H9 (cell line): ENCODE measurements around the gene SMNDC1. TPM values are rescaled to one million over a fixed set of nuclear protein-coding genes. Genes with fewer than 3 reads are reported as not detected.
A peak's percentile ranks its signal among the peaks of the same experiment; 100 is the strongest.

Experiments
- DNase-seq: peaks from one replicate; pipeline ENCODE4 v3.0.0-alpha.2; 2017
- H2AFZ ChIP-seq: one replicate; pipeline ENCODE4 v1.6.1; 2013; ENCODE audit warnings: mild to moderate bottlenecking, low read length, control low read depth, moderate library complexity
- H2AK5ac ChIP-seq: 2 replicates; pipeline ENCODE4 v1.6.1; 2013; ENCODE audit warnings: low read length, control low read depth, mixed read lengths; ENCODE audit not compliant: insufficient read length
- H2BK120ac ChIP-seq: one replicate; pipeline ENCODE4 v1.6.1; 2013; ENCODE audit warnings: low read depth, mild to moderate bottlenecking, low read length, control low read depth, inconsistent platforms; ENCODE audit not compliant: poor library complexity, severe bottlenecking
- H2BK12ac ChIP-seq: 2 replicates; pipeline ENCODE4 v1.6.1; 2013; ENCODE audit warnings: low read length, control low read depth, mixed read lengths, low read depth; ENCODE audit not compliant: insufficient read length
- H2BK15ac ChIP-seq: 2 replicates; pipeline ENCODE4 v1.6.1; 2013; ENCODE audit warnings: low read depth, low read length, control low read depth
- H2BK20ac ChIP-seq: one replicate; pipeline ENCODE4 v1.6.1; 2013; ENCODE audit warnings: low read depth, mild to moderate bottlenecking, low read length, control low read depth, inconsistent platforms; ENCODE audit not compliant: poor library complexity, severe bottlenecking
- H2BK5ac ChIP-seq: 2 replicates; pipeline ENCODE4 v1.6.1; 2013; ENCODE audit warnings: low read length, control low read depth, mixed read lengths; ENCODE audit not compliant: insufficient read length
- H3K14ac ChIP-seq: 2 replicates; pipeline ENCODE4 v1.6.1; 2013; ENCODE audit warnings: low read length, control low read depth; ENCODE audit not compliant: insufficient read depth
- H3K18ac ChIP-seq: 2 replicates; pipeline ENCODE4 v1.6.1; 2013; ENCODE audit warnings: low read depth, mild to moderate bottlenecking, mixed read lengths, low read length, control low read depth; ENCODE audit not compliant: insufficient read length
- H3K23ac ChIP-seq: 2 replicates; pipeline ENCODE4 v1.6.1; 2013; ENCODE audit warnings: low read length, control low read depth, mixed read lengths, low read depth; ENCODE audit not compliant: insufficient read length
- H3K23me2 ChIP-seq: 2 replicates; pipeline ENCODE4 v1.6.1; 2013; ENCODE audit warnings: low read depth, mild to moderate bottlenecking, mixed read lengths, low read length, control low read depth; ENCODE audit not compliant: insufficient read length, poor library complexity, severe bottlenecking
- H3K27ac ChIP-seq: 2 replicates; pipeline ENCODE4 v1.5.1; 2013; ENCODE audit warnings: low read length, control low read depth, mixed read lengths, low read depth; ENCODE audit not compliant: insufficient read length
- H3K27me3 ChIP-seq: 2 replicates; pipeline ENCODE4 v1.6.1; 2013; ENCODE audit warnings: low read length, control low read depth, inconsistent platforms; ENCODE audit not compliant: insufficient read depth
- H3K4ac ChIP-seq: 2 replicates; pipeline ENCODE4 v1.6.1; 2013; ENCODE audit warnings: low read depth, mild to moderate bottlenecking, control low read depth, inconsistent platforms, low read length, moderate library complexity
- H3K4me1 ChIP-seq: 2 replicates; pipeline ENCODE4 v1.6.1; 2013; ENCODE audit warnings: low read length, control low read depth, inconsistent platforms; ENCODE audit not compliant: insufficient read depth
- H3K4me2 ChIP-seq: 2 replicates; pipeline ENCODE4 v1.6.1; 2013; ENCODE audit warnings: low read length, control low read depth, mixed read lengths; ENCODE audit not compliant: insufficient read length, insufficient read depth
- H3K56ac ChIP-seq: 2 replicates; pipeline ENCODE4 v1.6.1; 2013; ENCODE audit warnings: low read depth, mild to moderate bottlenecking, mixed read lengths, low read length, control low read depth; ENCODE audit not compliant: insufficient read length
- H3K79me1 ChIP-seq: 2 replicates; pipeline ENCODE4 v1.6.1; 2013; ENCODE audit warnings: low read depth, mild to moderate bottlenecking, moderate library complexity, low read length, control low read depth, inconsistent platforms; ENCODE audit not compliant: insufficient read depth, poor library complexity, severe bottlenecking
- H3K79me2 ChIP-seq: 2 replicates; pipeline ENCODE4 v1.6.1; 2013; ENCODE audit warnings: low read length, control low read depth, inconsistent platforms; ENCODE audit not compliant: insufficient read depth
- H3K9ac ChIP-seq: 2 replicates; pipeline ENCODE4 v1.6.1; 2013; ENCODE audit warnings: low read length, control low read depth, mixed read lengths; ENCODE audit not compliant: insufficient read length; ENCODE audit errors: extremely low read depth
- H3K9me3 ChIP-seq: one replicate; pipeline ENCODE4 v1.6.1; 2013; ENCODE audit warnings: low read depth, low read length, inconsistent platforms; ENCODE audit not compliant: control insufficient read depth
- H3T11ph ChIP-seq: one replicate; pipeline ENCODE4 v1.6.1; 2013; ENCODE audit warnings: mild to moderate bottlenecking, low read length, control low read depth, inconsistent platforms
- H4K20me1 ChIP-seq: one replicate; pipeline ENCODE4 v1.6.1; 2013; ENCODE audit not compliant: control insufficient read depth, insufficient read length, insufficient read depth
- H4K5ac ChIP-seq: 2 replicates; pipeline ENCODE4 v1.6.1; 2013; ENCODE audit warnings: low read depth, mild to moderate bottlenecking, mixed read lengths, low read length, control low read depth; ENCODE audit not compliant: insufficient read length
- H4K8ac ChIP-seq: replicated peaks from 2 replicates; pipeline ENCODE4 v1.6.1; 2013; ENCODE audit warnings: low read length, control low read depth, mixed read lengths, low read depth; ENCODE audit not compliant: insufficient read length
- H4K91ac ChIP-seq: 2 replicates; pipeline ENCODE4 v1.6.1; 2013; ENCODE audit warnings: low read depth, mild to moderate bottlenecking, moderate library complexity, mixed read lengths, low read length, control low read depth; ENCODE audit not compliant: insufficient read length
- H3K27ac Mint-ChIP-seq, 3 experiments: 2 replicates in 2 of 3; 3 replicates in 1 of 3; pipeline ENCODE4 v1.8.0; 2020 to 2021; ENCODE audit warnings: mixed read lengths in 3 of 3, mild to moderate bottlenecking in 1 of 3, moderate library complexity in 1 of 3
- H3K27me3 Mint-ChIP-seq: 2 replicates; pipeline ENCODE4 v1.8.0; 2021; ENCODE audit warnings: low read depth, mild to moderate bottlenecking, moderate library complexity, mixed read lengths
- H3K36me3 Mint-ChIP-seq, 3 experiments: 2 replicates in 2 of 3; 3 replicates in 1 of 3; pipeline ENCODE4 v1.8.0; 2020 to 2021; ENCODE audit warnings: low read depth in 3 of 3, mixed read lengths in 3 of 3; ENCODE audit not compliant: insufficient read depth in 1 of 3
- H3K4me1 Mint-ChIP-seq, 2 experiments: 2 replicates each; pipeline ENCODE4 v1.8.0; 2020; ENCODE audit warnings: mixed read lengths in 2 of 2
- H3K4me3 Mint-ChIP-seq, 2 experiments: 2 replicates in 1 of 2; 3 replicates in 1 of 2; pipeline ENCODE4 v1.8.0; 2020 to 2021; ENCODE audit warnings: mild to moderate bottlenecking in 2 of 2, mixed read lengths in 2 of 2, moderate library complexity in 1 of 2
- H3K9me3 Mint-ChIP-seq, 2 experiments: 2 replicates in 1 of 2; 3 replicates in 1 of 2; pipeline ENCODE4 v1.8.0; 2020; ENCODE audit warnings: mild to moderate bottlenecking in 2 of 2, mixed read lengths in 2 of 2, moderate library complexity in 1 of 2
- WGBS: extraction: QIAGEN DNeasy Blood & Tissue Kit; methylation state at CpG from one replicate; pipeline ENCODE4 v1.1.7; 2013; ENCODE audit warnings: missing lambda C conversion rate, low lambda C conversion rate, mixed read lengths; ENCODE audit not compliant: insufficient read length; ENCODE audit errors: extremely low coverage; 5-methylcytosine and 5-hydroxymethylcytosine counted together
- total RNA-seq: library from RNA; stranded (reverse); gene quantifications from 2 replicates; pipeline ENCODE4 v1.2.1, GENCODE V29; 2021
- TF ChIP-seq, protein P1 (sequence below): fragments of 200-600 bp; sonication (generic); conservative IDR thresholded peaks from 3 replicates; pipeline ENCODE4 v1.8.0; 2021; ENCODE audit warnings: antibody characterized with exemption, mild to moderate bottlenecking

SMNDC1 gene
- total RNA-seq, 1 experiment from 2014 or later = 55.7 TPM

DNA sequence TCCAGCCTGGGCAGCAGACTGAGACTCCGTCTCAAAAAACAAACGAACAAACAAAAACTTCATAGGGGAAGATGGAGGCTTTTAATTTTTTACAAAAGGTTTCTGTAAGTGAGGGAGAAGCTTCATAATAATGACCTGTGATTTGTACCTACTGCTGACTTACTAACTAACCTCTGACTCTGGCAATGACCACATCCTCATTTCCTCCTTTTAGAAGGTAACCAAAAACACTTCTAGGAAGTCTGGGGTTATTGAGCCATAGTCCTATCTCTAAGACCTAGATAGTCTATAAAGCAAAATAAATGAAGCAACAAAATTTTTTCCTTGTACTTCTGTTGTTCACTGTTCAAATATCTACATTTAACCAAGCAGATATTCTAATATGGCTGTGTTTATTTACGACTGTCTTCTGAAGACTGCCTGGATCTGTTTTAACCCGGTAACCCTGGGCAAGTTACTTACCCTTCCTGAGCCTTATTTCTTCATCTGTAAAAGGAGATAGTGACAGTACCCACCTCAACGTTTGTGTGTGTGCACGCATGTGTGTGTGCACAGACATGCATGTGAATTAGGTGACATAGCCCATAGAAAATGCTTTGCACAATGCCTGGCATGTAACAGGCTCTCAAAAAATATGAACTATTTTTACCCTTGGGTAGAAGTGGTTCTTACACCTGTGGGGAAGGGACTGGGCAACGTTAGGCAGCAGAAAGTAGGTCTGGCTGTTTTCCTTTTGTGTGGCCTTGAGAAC, 30.8 kb upstream of the SMNDC1 start:
- H3K4me1 ChIP-seq = no peaks in the 10 kb centered on the region; the same call in 1 of the 2 replicates
- no peaks in the 10 kb centered on the region for H3K23me2 ChIP-seq
- H2BK5ac ChIP-seq = no peak overlapping the region
- no peak overlapping the region for H2BK12ac ChIP-seq
- no peak overlapping the region for H3K4me3 Mint-ChIP-seq
- no peak overlapping the region for H2BK15ac ChIP-seq
- TF ChIP-seq, protein P1, sequence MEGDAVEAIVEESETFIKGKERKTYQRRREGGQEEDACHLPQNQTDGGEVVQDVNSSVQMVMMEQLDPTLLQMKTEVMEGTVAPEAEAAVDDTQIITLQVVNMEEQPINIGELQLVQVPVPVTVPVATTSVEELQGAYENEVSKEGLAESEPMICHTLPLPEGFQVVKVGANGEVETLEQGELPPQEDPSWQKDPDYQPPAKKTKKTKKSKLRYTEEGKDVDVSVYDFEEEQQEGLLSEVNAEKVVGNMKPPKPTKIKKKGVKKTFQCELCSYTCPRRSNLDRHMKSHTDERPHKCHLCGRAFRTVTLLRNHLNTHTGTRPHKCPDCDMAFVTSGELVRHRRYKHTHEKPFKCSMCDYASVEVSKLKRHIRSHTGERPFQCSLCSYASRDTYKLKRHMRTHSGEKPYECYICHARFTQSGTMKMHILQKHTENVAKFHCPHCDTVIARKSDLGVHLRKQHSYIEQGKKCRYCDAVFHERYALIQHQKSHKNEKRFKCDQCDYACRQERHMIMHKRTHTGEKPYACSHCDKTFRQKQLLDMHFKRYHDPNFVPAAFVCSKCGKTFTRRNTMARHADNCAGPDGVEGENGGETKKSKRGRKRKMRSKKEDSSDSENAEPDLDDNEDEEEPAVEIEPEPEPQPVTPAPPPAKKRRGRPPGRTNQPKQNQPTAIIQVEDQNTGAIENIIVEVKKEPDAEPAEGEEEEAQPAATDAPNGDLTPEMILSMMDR = no peak
- H3T11ph ChIP-seq = no peak overlapping the region
- H3K27me3 Mint-ChIP-seq = no peaks in the 10 kb centered on the region; the same call in none of the 2 replicates
- no peaks in the 10 kb centered on the region for H3K79me1 ChIP-seq
- no peak overlapping the region for H3K27ac ChIP-seq
- H2BK120ac ChIP-seq = no peak overlapping the region
- H3K36me3 Mint-ChIP-seq = peaks cover 6 to 16% (median 13%) of the 10 kb centered on the region in 3 experiments
- no peaks in the 10 kb centered on the region for H3K27me3 ChIP-seq
- no peak overlapping the region for H3K23ac ChIP-seq
- H3K14ac ChIP-seq = no peak overlapping the region
- H2AFZ ChIP-seq = peak overlapping the region; percentile 91
- no peak overlapping the region for H3K4me2 ChIP-seq
- H4K8ac ChIP-seq = no peak overlapping the region
- peak overlapping the region in 1 of 3 experiments; percentile 86; a peak in 2 of 7 replicates for H3K27ac Mint-ChIP-seq
- no CpG with 5 or more reads among the region's 7 CpGs for WGBS
- H4K91ac ChIP-seq = no peak overlapping the region
- H3K56ac ChIP-seq = no peak overlapping the region
- DNase-seq = no peak
- H3K9me3 ChIP-seq = peaks cover 7% of the 10 kb centered on the region
- H2AK5ac ChIP-seq = no peak overlapping the region
- no peak overlapping the region for H3K4ac ChIP-seq
- H3K9ac ChIP-seq = no peak overlapping the region
- H4K20me1 ChIP-seq = no peaks in the 10 kb centered on the region
- peaks cover 19 to 20% of the 10 kb centered on the region in 2 experiments for H3K4me1 Mint-ChIP-seq
- H2BK20ac ChIP-seq = no peak overlapping the region
- no peaks in the 10 kb centered on the region for H3K79me2 ChIP-seq
- peaks cover 18 to 19% of the 10 kb centered on the region in 2 experiments for H3K9me3 Mint-ChIP-seq
- H3K18ac ChIP-seq = no peak overlapping the region
- no peak overlapping the region for H4K5ac ChIP-seq
